GM18867 (cell line): ENCODE data around the gene CCL22.

Experiments used
- ATAC-seq: cut with Tn5 transposase; IDR thresholded peaks from one replicate; pipeline ENCODE4 v1.9.1; 2021; ENCODE audit warnings: mild to moderate bottlenecking, moderate library complexity; ENCODE audit not compliant: unreplicated experiment

Gene CCL22

DNA sequence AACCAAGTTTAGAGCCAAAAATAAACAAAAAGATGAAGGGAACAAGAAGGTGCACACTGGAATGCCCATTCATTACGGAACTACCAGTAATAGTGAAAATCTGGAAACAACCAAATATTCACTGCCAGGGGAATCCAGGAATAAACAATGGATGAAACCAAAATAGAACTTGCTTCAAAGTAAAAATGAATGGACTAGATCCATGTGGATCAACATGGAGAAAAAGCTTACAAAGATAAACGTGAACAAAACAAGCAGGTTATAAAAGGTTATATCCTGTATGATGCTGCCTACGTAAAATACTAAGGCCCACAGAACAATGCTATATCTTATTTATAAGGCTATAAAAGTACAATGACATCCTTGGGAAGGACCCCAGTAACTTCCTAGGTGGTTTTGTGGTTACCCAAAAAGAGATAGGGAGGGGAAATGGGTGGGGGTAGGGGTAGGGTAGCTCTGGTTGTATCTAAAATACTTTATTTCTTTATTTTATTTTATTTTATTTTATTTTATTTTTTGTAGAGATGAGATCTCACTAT lies 12.8 kb upstream of the CCL22 start:
- no peak for ATAC-seq

DNA sequence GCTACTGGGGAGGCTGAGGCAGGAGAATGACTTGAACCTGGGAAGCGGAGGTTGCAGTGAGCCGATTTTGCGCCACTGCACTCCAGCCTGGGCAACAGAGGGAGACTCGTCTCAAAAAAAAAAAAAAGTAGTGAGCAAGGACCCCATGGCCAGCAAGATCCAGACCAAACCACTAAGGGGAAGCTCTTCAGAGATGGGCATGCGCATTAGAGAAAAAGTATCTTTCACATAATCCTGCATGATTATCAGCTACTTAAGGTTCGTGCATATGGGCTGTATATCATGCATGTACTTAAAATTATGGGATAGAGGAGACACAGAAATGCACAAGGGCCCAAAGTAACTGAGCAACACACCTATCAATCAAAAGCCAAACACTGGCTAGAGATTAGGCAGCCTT lies 10.7 kb upstream of the CCL22 start:
- no peak for ATAC-seq

DNA sequence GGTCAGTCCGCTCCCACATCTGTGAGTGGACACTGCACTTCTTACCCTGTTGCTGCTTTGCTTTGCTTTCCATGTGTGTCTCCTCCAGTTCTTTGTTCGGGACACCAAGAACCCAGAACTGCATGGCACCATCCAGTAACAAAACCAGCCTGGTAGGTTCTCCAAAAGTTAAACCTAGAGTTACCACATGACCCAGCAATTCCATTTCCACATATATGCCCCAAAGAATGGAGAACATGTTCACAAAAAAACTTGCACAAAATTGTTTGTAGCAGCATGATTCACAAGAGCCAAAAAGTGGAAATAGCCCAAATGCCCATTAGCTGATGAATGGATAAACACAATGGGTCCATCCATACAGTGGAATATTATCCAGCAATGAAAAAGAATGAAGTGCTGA lies 10.3 kb upstream of the CCL22 start:
- ATAC-seq: no peak

DNA sequence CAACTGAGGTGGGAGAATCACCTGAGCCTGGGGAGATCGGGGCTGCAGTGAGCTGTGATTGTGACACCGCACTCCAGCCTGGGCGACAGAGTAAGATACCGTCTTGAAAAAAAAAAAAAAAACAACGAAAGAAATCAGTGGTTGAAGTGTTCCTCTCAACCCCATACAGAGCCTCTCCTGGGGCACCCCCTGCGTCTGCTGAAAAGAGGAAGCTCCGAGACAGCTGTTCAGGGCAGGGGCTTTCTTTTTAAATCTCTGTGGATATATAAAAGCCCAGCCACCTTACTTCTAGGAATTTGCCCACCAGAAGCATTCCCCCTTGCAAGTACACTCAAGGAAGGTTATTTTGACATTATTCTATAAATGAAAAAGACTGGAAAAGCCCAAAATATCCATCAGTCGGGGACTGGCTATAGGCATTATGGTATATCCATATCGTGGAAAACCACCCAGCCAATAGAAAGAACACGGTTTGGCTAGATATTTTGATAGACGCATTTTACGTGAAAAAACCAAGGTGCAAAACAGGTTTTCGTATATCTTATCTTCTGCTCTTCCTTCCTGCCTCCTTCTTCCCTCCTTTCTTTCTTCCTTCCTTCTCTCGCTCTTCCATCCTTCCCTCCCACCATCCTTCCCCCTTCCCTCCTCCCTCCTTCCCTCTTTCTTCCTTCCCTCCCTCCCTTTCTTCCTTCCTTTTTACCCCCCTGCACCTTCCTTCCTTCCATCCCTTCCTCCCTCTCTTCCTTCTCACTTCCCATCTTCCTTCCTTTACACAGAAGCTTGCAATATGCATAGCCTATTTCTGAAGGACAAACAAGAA lies 9.2 kb upstream of the CCL22 start:
- ATAC-seq: peak; percentile 94

DNA sequence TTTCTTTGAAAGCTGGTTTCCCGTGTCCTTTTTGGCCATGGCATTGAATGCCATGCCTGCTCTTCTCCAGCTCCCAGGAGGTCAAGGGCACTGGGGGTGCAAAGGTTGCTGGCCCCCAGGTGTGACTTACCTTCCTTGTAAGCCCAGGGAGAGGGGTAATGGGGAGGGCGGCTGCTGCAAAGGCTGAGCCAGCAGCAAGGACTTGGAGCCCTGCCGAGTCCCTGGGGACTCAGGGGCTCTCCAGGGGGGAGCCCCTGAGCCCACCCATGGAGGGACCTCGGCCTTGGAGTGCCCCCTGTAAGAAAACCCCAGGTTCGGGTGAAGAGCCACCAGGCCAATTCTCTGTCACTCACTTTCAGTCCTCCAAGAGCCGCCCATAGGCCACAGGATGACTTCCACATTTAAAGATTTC lies 5.9 kb upstream of the CCL22 start:
- ATAC-seq: no peak

DNA sequence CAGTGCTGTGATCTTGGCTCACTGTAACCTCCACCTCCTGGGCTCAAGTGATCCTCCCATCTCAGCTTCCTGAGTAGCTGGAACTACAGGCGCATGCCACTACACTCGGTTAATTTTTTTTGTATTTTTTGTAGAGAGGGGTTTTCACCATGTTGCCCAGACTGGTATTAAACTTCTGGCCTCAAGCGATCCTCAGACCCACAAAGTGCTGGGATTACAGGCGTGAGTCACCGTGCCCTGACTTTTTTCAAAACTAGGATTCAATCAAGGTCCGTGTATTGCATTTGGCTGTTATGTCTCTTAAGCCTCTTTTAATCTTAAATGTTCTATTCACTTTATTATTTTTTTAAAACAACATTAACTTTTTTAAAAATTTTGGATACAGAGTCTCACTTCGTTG lies 4.3 kb upstream of the CCL22 start:
- no peak for ATAC-seq

DNA sequence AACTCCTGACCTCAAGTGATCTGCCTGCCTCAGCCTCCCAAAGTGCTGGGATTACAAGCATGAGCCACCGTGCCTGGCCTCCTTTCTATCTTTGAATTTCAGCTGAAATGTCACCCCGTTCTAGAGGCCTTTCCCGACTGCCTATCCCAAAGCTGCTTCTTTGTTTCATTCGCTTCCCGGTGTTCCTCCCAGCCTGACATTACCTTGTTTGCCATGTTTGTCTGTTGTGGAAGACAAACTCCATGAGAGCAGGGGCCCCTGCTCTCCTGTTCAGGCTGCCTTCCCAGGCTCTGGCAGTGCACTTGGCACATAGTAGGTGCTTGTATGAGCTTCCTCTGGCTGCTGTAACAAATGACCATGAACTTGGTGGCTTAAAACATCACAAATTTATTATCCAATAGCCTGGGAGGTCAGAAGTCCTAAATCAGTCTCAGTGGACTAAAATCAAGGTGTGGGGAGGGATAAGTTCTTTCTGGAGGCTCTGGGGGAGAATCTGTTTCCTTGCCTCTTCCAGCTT lies 2.6 kb upstream of the CCL22 start:
- no peak for ATAC-seq

DNA sequence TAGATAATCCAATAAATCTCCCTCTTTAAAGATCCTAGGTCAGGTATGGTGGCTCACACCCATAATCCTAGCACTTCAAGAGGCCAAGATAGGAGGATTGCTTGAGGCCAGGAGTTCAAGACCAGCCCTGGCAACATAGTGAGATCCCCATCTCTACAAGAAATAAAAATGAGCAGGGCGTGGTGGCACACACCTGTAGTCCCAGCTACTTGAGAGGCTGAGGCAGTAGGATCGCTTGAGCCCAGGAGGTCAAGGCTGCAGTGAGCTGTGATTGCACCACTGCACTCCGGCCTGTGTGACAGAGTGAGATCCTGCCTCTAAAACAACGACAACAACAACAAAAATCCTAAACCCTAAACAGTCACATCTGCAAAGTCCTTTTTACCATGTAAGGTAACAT lies 2.0 kb upstream of the CCL22 start:
- ATAC-seq: no peak

DNA sequence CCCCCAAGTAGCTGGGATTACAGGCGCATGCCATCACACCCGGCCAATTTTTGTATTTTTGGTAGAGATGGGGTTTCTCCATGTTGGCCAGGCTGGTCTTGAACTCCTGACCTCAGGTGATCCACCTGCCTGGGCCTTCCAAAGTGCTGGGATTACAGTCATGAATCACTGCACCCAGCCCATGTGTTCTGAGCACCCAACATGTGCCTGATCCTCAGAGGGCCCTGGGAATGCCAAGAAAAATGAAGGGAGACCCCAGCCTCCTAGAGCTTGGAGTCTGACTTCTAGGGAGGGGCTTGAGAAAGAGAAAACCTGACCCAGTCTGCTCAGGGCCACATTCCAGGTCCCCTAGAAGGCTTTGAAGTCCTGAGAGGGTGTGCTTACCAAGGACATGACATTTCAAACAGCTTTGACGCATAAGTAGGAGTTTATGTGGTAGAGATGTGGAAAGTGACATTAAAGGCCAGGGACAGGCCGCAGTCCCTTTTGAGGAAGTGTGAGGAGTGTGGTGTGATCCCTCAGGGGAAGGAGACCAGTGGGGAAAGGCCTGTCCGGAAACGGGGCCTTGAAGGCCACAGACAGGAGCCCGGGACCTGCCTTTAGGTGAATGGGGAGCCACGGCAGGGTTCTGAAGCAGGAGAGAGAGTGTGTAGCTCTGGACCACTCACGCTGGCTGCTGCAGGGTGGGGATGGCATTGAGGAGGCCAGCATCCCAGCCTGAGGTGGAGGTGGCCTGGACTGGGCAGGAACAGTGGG lies 1.1 kb upstream of the CCL22 start:
- no peak for ATAC-seq

DNA sequence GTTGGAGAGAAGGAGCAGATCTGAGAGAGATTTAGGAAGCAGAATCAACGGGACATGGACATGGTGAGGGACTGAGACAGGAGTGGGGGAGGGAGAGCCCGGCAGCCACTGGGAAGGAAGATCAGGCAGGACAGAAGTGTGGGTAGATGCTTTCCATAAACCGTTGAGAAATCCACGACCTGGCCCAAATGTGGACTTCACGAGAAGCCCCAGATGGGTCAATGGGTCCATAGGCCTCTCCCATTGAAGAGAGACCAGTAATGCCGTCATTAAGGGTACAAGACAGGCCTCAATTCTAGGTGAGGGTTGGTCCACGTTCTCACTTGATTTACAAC lies 530 bp upstream of the CCL22 start:
- no peak for ATAC-seq

DNA sequence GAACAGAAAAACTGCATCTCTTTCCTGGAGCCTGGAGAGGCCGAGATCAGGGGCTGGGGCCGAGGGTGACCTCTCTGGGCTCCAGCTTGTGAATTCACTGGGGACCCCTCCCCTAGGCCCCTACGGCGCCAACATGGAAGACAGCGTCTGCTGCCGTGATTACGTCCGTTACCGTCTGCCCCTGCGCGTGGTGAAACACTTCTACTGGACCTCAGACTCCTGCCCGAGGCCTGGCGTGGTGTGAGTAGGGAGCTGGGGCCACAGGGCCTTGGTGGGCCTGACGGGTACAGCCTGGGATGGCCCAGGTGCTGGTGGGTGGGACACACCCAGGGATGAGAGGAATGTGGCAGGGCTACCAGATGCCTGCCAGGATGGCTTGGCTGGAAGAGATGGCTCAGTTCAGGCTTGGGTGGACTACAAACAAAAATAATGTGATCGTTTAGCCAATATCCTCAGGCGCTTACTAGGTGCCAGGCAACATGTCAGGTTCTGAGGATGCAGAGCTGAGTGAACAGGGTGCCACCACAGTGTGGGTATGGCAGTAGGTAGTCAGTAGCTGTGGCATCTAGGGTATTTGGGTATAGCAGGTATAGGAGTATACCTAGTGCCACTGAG lies 1.8 kb downstream of the CCL22 start:
- ATAC-seq: no peak

DNA sequence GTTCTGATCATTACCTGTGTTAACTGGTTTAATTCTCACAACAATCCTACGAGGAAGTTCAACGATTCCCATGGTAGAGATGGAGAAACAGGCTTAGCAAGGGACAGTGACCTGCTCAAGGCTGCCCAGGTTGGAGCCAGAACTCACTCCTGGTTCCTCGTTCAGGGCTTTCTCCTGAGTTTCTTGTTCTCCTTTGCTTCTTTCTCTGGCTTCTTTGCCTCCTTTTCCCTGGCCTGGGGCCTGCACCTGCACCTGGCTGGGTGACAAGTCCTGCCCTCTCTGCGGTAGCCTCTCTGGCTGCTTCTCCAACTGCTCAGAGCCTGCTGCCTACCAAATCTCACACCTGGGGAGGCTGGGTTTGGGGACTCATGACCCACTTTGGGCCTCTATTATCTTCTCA lies 2.8 kb downstream of the CCL22 start:
- ATAC-seq: no peak

DNA sequence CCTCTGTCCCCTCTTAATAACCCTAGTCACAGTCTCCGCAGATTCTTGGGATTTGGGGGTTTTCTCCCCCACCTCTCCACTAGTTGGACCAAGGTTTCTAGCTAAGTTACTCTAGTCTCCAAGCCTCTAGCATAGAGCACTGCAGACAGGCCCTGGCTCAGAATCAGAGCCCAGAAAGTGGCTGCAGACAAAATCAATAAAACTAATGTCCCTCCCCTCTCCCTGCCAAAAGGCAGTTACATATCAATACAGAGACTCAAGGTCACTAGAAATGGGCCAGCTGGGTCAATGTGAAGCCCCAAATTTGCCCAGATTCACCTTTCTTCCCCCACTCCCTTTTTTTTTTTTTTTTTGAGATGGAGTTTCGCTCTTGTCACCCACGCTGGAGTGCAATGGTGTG lies 5.6 kb downstream of the CCL22 start:
- ATAC-seq: no peak

DNA sequence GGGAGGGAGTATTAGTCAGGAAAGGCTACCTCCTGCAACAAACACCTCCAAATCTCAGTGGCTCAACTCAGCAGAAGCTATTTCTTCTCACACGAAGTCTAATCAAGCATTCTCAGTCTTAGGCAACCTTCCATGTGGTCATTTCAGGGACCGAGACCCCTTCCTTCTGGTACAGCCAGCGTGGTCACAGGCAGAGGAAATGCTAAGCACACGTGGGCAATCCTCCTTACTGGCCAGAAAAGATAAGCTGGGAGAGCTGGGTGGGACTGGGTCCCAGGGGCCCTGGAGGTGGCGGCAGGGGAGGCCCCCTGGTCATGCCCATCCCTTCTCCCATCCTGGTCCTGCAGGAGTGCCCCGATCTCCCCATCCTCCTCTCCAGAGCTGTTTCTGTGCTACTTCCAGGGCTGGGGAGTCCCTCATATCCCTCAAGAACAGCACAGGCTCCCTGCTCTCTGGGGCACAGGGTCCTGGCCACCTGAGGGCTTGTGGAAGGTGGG lies 8.0 kb downstream of the CCL22 start:
- ATAC-seq: no peak

DNA sequence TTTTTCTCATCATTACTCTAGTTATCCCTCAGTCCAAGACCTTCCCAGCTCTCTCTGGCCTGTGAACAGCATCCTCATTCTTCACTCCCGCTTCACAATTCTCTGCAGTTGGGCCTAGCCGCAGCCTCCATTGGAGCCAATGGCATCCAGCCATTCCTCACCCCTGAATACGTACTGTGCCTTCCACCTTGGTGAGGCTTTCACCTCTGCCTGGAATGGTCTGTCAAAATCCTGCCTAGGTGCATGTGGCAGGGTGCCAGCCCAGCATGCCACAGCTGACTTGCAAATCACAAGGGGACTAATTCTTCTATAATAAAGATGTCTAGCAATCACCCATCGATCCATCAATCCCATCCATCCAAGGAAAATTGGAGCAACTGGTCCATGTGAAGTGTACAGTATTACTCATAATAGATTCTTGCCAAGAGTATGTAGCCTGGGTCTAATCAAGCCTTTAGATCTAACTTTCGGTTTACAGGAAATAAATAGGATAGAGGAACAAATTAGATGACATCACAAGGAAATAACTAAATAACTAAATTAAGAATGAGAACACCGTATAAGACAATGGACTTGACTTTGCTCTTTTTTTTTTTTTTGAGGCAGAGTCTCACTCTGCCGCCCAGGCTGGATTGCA lies 8.7 kb downstream of the CCL22 start:
- ATAC-seq: no peak

DNA sequence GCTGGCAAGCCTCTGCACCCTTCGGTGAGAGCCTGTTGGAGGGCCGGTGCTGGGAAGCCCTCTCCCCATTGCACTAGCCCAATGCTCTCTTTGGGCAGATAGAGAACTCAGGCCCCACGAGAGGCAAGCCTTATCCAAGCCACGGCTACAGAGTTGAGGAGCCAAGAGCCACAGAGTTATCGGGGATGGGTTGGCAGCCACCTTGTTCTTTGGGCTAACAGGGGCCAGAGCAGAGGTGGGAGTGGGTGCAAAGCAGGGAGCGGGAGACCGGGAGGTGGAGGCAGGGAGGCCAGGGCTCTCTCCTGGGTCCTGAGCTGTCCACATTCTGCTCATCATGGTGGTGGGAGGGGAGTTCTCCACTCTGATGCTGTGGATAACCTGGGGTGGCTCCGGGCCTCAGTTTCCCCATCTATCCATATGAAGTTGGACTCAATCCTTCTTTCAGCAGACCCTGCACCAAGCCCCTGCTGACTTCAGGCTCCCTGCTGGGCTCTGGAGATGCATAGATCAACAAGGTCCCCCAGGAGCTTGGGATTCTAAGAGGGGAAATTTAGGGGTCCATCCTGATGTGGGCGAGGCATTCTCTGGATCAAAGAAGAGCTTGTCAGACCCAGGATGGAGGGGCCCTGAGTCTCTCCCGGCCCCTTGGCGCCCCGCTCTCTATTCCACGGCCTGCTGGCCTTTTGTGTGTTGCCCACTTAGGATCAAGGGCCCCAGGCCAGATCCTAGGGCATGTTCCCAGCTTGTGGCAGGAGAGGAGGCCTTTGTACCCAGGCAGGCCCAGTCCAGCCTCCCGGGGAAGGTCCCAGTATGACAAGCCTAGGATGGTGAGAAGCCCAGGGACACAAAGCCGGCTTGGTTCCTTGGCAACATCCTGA lies 13.2 kb downstream of the CCL22 start:
- ATAC-seq: no peak

DNA sequence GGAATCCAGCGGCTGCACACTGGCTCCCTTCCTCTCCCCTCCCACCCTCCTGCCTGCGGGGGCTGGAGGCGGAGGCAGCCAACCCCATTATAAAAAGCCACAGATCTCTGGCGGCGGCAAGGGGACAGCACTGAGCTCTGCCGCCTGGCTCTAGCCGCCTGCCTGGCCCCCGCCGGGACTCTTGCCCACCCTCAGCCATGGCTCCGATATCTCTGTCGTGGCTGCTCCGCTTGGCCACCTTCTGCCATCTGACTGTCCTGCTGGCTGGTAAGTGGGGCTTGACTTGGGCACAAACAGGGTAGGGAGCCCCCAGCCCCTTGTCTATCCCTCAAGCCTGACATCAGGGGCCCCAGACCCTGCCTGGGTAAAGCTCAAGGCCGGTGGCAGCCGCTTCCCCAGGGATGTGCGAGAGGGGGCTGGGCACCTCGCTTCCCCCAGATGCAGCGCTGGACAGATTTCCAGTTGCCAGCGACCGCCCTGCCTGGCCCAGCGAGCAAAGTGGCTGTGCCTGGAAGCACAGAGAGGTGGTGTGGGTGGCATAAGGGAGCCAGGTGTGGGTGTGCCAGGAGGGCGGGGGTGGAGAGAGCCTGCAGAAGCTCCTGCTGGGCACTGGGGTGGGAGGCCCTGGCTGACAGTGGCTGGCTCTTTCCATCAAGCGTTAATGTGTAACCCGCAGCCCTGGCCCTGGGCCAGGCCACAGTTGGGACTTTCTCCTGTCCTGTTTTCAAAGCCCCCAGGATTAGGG lies 14.0 kb downstream of the CCL22 start, which contains the start of gene CX3CL1:
Gene CX3CL1, plus strand, starts transcription at position 119 of the 745 bp plus-strand sequence. Its CDS starts 79 bp downstream, at position 198.
- ATAC-seq: no peak

DNA sequence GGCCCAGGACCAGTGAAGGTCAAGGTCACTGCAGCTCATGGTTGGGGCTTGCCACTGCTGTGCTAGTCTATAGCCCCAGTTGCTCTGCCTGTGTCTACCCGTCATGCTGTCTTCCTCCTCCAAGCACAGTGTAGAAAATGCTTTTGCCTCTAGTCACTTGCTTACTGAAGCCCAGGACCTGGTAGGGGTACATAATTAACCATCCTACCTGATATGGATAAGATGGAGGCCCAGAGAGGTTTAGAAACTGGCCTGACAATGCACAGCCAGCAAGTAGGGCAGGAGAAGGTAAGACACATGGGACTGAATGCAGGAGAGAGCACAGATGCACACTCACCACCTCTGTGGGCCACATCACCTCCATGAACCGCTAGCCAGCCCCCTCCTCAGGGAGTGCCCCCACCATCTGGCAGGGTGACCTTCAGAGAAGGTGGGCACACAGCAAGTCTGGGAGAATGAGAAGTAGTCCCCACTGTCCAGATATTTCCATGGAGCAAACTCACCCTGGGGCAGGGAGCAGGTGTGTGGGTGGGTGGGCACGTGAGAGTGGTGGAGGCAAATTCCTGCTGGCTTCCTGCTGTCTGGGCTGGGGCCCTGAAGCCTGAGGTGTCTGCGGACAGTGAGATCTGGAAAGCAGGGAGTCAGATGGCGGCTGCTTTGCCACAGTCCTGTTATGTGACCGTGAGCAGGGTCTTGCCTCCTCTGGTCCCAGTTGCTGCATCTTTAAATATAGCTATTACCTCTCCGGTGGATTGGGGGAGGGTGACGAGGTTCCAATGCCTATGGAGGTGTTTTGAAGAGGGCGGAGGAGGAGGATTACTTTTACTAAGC lies 14.7 kb downstream of the CCL22 start:
- ATAC-seq: no peak
